IMR-90 (cell line): ENCODE results near the gene ZBTB47. TPM values are rescaled to one million over a fixed set of nuclear protein-coding genes. Genes with fewer than 3 reads are reported as not detected.

Source experiments
- ATAC-seq: fragments of 200-7000 bp; cut with Tn5 transposase; 2 replicates; pipeline ENCODE4 v1.9.1; 2020; ENCODE audit warnings: low read depth, mild to moderate bottlenecking, moderate library complexity
- BruUV-seq: library from RNA; stranded (reverse); fragments of 400-500 nt; replicated peaks from 2 replicates; lab custom pipeline; 2021; lab: Mats Ljungman, UMichigan
- CTCF ChIA-PET: fragments of 300-600 bp; formaldehyde crosslinking; extraction: SDS; loops from one replicate; lab custom pipeline; 2021; ENCODE audit warnings: antibody characterized with exemption; lab: Yijun Ruan, JAX
- POLR2A ChIA-PET: fragments of 300-600 bp; sonication (Branson Sonifier 250); formaldehyde crosslinking; loops from one replicate; lab custom pipeline; 2022; ENCODE audit warnings: antibody characterized with exemption; ENCODE audit not compliant: unreplicated experiment; lab: Charles Lee
- DNase-seq: peaks from one replicate; pipeline ENCODE4 v3.0.0; 2013
- H2AFZ ChIP-seq: replicated peaks from 2 replicates; pipeline ENCODE3; 2013; ENCODE audit warnings: low read length, mild to moderate bottlenecking; ENCODE audit not compliant: poor library complexity
- H2AK5ac ChIP-seq: 2 replicates; pipeline ENCODE4 v1.6.1; 2013; ENCODE audit warnings: low read depth, low read length, inconsistent platforms
- H2AK9ac ChIP-seq: replicated peaks from 2 replicates; pipeline ENCODE3; 2013; ENCODE audit warnings: mild to moderate bottlenecking, low read depth, low read length, moderate library complexity; ENCODE audit not compliant: poor library complexity
- H2BK120ac ChIP-seq: 2 replicates; pipeline ENCODE4 v1.6.1; 2013; ENCODE audit warnings: low read depth, low read length, inconsistent platforms
- H2BK15ac ChIP-seq: 3 replicates; pipeline ENCODE4 v1.6.1; 2013; ENCODE audit warnings: low read depth, low read length, inconsistent platforms
- H2BK20ac ChIP-seq: 2 replicates; pipeline ENCODE4 v1.6.1; 2013; ENCODE audit warnings: low read depth, mild to moderate bottlenecking, inconsistent platforms, low read length, moderate library complexity
- H2BK5ac ChIP-seq: 2 replicates; pipeline ENCODE4 v1.6.1; 2013; ENCODE audit warnings: mild to moderate bottlenecking, low read depth, low read length, inconsistent platforms; ENCODE audit not compliant: poor library complexity, severe bottlenecking
- H3K14ac ChIP-seq: replicated peaks from 2 replicates; pipeline ENCODE4 v1.6.1; 2013; ENCODE audit warnings: low read depth, low read length, inconsistent platforms
- H3K18ac ChIP-seq: 2 replicates; pipeline ENCODE4 v1.6.1; 2013; ENCODE audit warnings: low read depth, low read length, control low read depth
- H3K23ac ChIP-seq: 2 replicates; pipeline ENCODE4 v1.6.1; 2013; ENCODE audit warnings: low read depth, low read length, inconsistent platforms
- H3K27ac ChIP-seq: 2 replicates; pipeline ENCODE4 v1.5.1; 2013; ENCODE audit warnings: mild to moderate bottlenecking, control low read depth, low read length; ENCODE audit not compliant: insufficient read depth
- H3K27me3 ChIP-seq: 2 replicates; pipeline ENCODE4 v1.6.1; 2013; ENCODE audit warnings: low read length; ENCODE audit not compliant: control insufficient read depth, insufficient read depth
- H3K36me3 ChIP-seq: 2 replicates; pipeline ENCODE4 v1.6.1; 2013; ENCODE audit warnings: low read length, mixed read lengths; ENCODE audit not compliant: control insufficient read depth, insufficient read depth
- H3K4ac ChIP-seq: 2 replicates; pipeline ENCODE4 v1.6.1; 2013; ENCODE audit warnings: low read depth, low read length, inconsistent platforms
- H3K4me1 ChIP-seq: 2 replicates; pipeline ENCODE4 v1.6.1; 2013; ENCODE audit warnings: low read length, mixed read lengths; ENCODE audit not compliant: control insufficient read depth, insufficient read depth
- H3K4me2 ChIP-seq: 2 replicates; pipeline ENCODE4 v1.6.1; 2013; ENCODE audit warnings: low read depth, mild to moderate bottlenecking, control low read depth, low read length, moderate library complexity
- H3K4me3 ChIP-seq: 2 replicates; pipeline ENCODE4 v1.5.1; 2013; ENCODE audit warnings: low read depth, mild to moderate bottlenecking, control low read depth, low read length, moderate library complexity; ENCODE audit not compliant: insufficient read depth
- H3K56ac ChIP-seq: 2 replicates; pipeline ENCODE4 v1.6.1; 2013; ENCODE audit warnings: low read length, inconsistent platforms; ENCODE audit not compliant: insufficient read depth; ENCODE audit errors: extremely low read depth
- H3K79me1 ChIP-seq, 2 experiments: 2 replicates each; pipeline ENCODE4 v1.6.1; 2013; ENCODE audit warnings: low read length in 2 of 2, inconsistent platforms in 1 of 2, low read depth in 1 of 2
- H3K9ac ChIP-seq: 2 replicates; pipeline ENCODE4 v1.6.1; 2013; ENCODE audit warnings: low read depth, low read length, control low read depth
- H3K9me1 ChIP-seq: 2 replicates; pipeline ENCODE4 v1.6.1; 2013; ENCODE audit warnings: low read length, inconsistent platforms; ENCODE audit not compliant: insufficient read depth
- H3K9me3 ChIP-seq: 2 replicates; pipeline ENCODE4 v1.6.1; 2013; ENCODE audit warnings: low read length; ENCODE audit not compliant: control insufficient read depth, insufficient read depth
- H4K20me1 ChIP-seq: 2 replicates; pipeline ENCODE4 v1.6.1; 2013; ENCODE audit warnings: low read length, inconsistent platforms; ENCODE audit not compliant: insufficient read depth
- H4K5ac ChIP-seq: 2 replicates; pipeline ENCODE4 v1.6.1; 2013; ENCODE audit warnings: mild to moderate bottlenecking, low read depth, low read length, control low read depth
- H4K8ac ChIP-seq, 2 experiments: 2 replicates each; pipeline ENCODE4 v1.6.1; 2013; ENCODE audit warnings: low read depth in 2 of 2, low read length in 2 of 2, control low read depth in 1 of 2, inconsistent platforms in 1 of 2
- H4K91ac ChIP-seq: 2 replicates; pipeline ENCODE4 v1.6.1; 2013; ENCODE audit warnings: low read depth, low read length, inconsistent platforms; ENCODE audit not compliant: insufficient read depth
- POLR2A ChIP-seq: IDR thresholded peaks from 2 replicates; pipeline ENCODE4 v1.6.1; 2012; ENCODE audit warnings: mild to moderate bottlenecking, low read depth, low read length
- WGBS, 2 experiments: methylation state at CpG; one replicate each; pipeline versions ENCODE4 v1.1.5 to v1.1.7; 2013; ENCODE audit warnings: missing lambda C conversion rate in 2 of 2; ENCODE audit not compliant: insufficient read length in 1 of 2; ENCODE audit errors: extremely low coverage in 2 of 2; 5-methylcytosine and 5-hydroxymethylcytosine counted together
- dilution Hi-C: fragments of 300-500 bp; cut with HindIII; formaldehyde crosslinking; loops from one replicate; pipeline ENCODE4 v1.14.3; 2018; ENCODE audit warnings: low sequenced_read_pairs; ENCODE audit not compliant: unreplicated experiment
- in situ Hi-C: fragments of 300-500 bp; cut with MboI; formaldehyde crosslinking; loops from 3 replicates; pipeline ENCODE4 v1.14.3; 2019; ENCODE audit warnings: low sequenced_read_pairs, inconsistent platforms, mixed read lengths
- intact Hi-C: fragments of 100-400 bp; cut with micrococcal nuclease; formaldehyde crosslinking; loops from 2 replicates; pipeline ENCODE4 v1.10.0; 2022
- polyA plus RNA-seq, 3 experiments: library from polyadenylated mRNA; depleted of rRNA; stranded (reverse); fragments of >200 nt; gene quantifications; 2 replicates each; pipeline ENCODE4 v1.2.3, GENCODE V29; 2012; ENCODE audit warnings: low replicate concordance in 1 of 3
- total RNA-seq: library from RNA; depleted of rRNA; stranded (reverse); fragments of >200 nt; gene quantifications from 2 replicates; pipeline ENCODE4 v1.2.3, GENCODE V29; 2012

Gene ZBTB47
- total and polyA plus RNA-seq, 2 of the 4 experiments (the other 2 are of a cell fraction), result 10.9 to 16.8 TPM

DNA sequence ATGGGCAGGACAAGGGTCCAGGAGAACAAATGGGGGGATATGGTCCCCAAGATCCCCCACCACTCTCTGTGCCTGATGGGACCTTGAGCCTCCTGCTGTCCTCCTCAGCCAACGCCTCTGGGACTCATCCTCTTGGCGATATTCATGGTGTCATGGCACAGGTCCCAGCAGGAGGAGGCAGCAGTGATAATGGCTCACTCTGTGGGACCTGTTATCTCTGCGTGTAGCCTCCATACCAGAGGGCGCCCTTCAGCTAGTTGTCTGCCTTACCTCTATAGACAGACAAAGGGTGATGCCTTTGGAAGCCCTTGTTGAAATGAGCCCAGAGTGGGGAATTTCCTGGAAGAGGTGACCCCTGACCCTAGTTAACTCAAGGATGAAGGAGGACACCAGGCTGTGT is 7.4 kb downstream of the ZBTB47 start:
- no peaks in the 10 kb centered on the region for H3K27me3 ChIP-seq
- H3K36me3 ChIP-seq, result peaks cover 21% of the 10 kb centered on the region; the same call in 1 of the 2 replicates
- ATAC-seq (no peak), DNase-seq (no peak)
- H4K8ac ChIP-seq, result no peak overlapping the region
- no peak overlapping the region for H3K4me2 ChIP-seq
- no peak overlapping the region for H2BK20ac ChIP-seq
- no peak overlapping the region for H3K14ac ChIP-seq
- no peak overlapping the region for H3K18ac ChIP-seq
- peaks cover 30% of the 10 kb centered on the region for H4K20me1 ChIP-seq
- no peak overlapping the region for H2BK15ac ChIP-seq
- CTCF ChIA-PET, result interaction anchor here (0.9 kb wide), 1 partner anchor 17 kb away, joined by 3 read pairs; no protein-coding TSS in a partner anchor
- no peak overlapping the region for H4K5ac ChIP-seq
- no peak overlapping the region for H2AK9ac ChIP-seq
- WGBS, 2 experiments, result 70% methylated on average over 2 of the region's 4 CpGs; no CpG with 5 or more reads in 1 of the 2 experiments
- no peak for TF ChIP-seq POLR2A
- no peak overlapping the region for H2AFZ ChIP-seq
- no peak overlapping the region for H3K9ac ChIP-seq
- H3K23ac ChIP-seq, result no peak overlapping the region
- intact Hi-C loops, result no loop called here
- H3K4me3 ChIP-seq, result no peak overlapping the region
- dilution Hi-C loops, result no loop called here
- H2BK5ac ChIP-seq, result no peak overlapping the region
- no peak overlapping the region for H2AK5ac ChIP-seq
- no TSS peak for BruUV-seq
- POLR2A ChIA-PET, result no interaction called here
- H3K4ac ChIP-seq, result no peak overlapping the region
- H2BK120ac ChIP-seq, result no peak overlapping the region
- H3K27ac ChIP-seq, result no peak overlapping the region
- peaks cover 22% of the 10 kb centered on the region for H3K9me1 ChIP-seq
- H3K79me1 ChIP-seq, result peaks cover 3 to 35% of the 10 kb centered on the region in 2 experiments; a peak in 3 of 4 replicates
- in situ Hi-C loops, result no loop called here
- peaks cover 6% of the 10 kb centered on the region; the same call in 1 of the 2 replicates for H3K4me1 ChIP-seq
- no peak overlapping the region for H3K56ac ChIP-seq
- no peak overlapping the region for H4K91ac ChIP-seq
- no peaks in the 10 kb centered on the region for H3K9me3 ChIP-seq
